Esophagus squamous epithelium (tissue), 5 donors: ENCODE measurements around the gene CCDC85C. TPM values are rescaled to one million over a fixed set of nuclear protein-coding genes. Genes with fewer than 3 reads are reported as not detected.

Experiments
- DNase-seq: peaks from one replicate; lab custom pipeline; 2025; lab: John Stamatoyannopoulos, UW
- H3K27ac ChIP-seq, 4 donors: fragments of 200-600 bp; sonication (generic); one replicate each; pipeline ENCODE4 v1.5.1; 2016 to 2019; ENCODE audit warnings: mild to moderate bottlenecking in 1 of 4
- H3K27me3 ChIP-seq, 4 donors: fragments of 200-600 bp; sonication (generic); 1 replicate in 3 of 4; 2 replicates in 1 of 4; pipeline versions ENCODE4 v1.5.1 to v1.6.0; 2017 to 2021; ENCODE audit warnings: antibody characterized with exemption in 1 of 4
- H3K36me3 ChIP-seq, 3 donors: fragments of 200-600 bp; sonication (generic); one replicate each; pipeline ENCODE4 v1.5.1; 2016 to 2019
- H3K4me1 ChIP-seq, 3 donors: fragments of 200-600 bp; sonication (generic); one replicate each; pipeline ENCODE4 v1.5.1; 2017 to 2019
- H3K4me3 ChIP-seq, 4 donors: fragments of 200-600 bp; sonication (generic); 1 replicate in 3 of 4; 2 replicates in 1 of 4; pipeline ENCODE4 v1.5.1; 2016 to 2019; ENCODE audit warnings: mild to moderate bottlenecking in 2 of 4, moderate library complexity in 1 of 4
- H3K9me3 ChIP-seq, 3 donors: fragments of 200-600 bp; sonication (generic); one replicate each; pipeline ENCODE4 v1.5.1; 2016 to 2019
- CTCF ChIP-seq, 6 experiments: fragments of 450-650 bp in 4 of 6; fragments of 200-600 bp in 2 of 6; sonication (generic) in 2 of 6; IDR thresholded peaks; one replicate each; pipeline ENCODE4 v1.5.1; 2016 to 2019; ENCODE audit warnings: antibody characterized with exemption in 6 of 6, mild to moderate bottlenecking in 4 of 6, moderate library complexity in 4 of 6
- POLR2A ChIP-seq, 4 donors: fragments of 450-650 bp; IDR thresholded peaks; one replicate each; pipeline ENCODE4 v1.6.1; 2017; ENCODE audit warnings: antibody characterized with exemption in 4 of 4, mild to moderate bottlenecking in 4 of 4, moderate library complexity in 3 of 4
- WGBS, 2 donors: methylation state at CpG; one replicate each; pipeline ENCODE4 v1.1.5; 2018; 5-methylcytosine and 5-hydroxymethylcytosine counted together
- intact Hi-C: fragments of 100-400 bp; cut with DNase I; formaldehyde crosslinking; loops from one replicate; pipeline ENCODE4 v1.15.0; 2022
- total RNA-seq, 4 donors: library from RNA; depleted of rRNA; stranded (reverse); fragments of >200 nt; gene quantifications; one replicate each; pipeline ENCODE4 v1.1.0, GENCODE V29; 2016
- donor health status: DM: yes; HTN: yes; CAD: no.

Gene CCDC85C
- total RNA-seq, 4 donors from 2014 or later: 23.4 to 52.0 (median 27.1) TPM

GRCh38 chr14:99484106-99484505 lies 119.9 kb downstream of the CCDC85C start:
- 28 to 51% methylated on average over 2 of the region's 2 CpGs for WGBS, 2 donors
- H3K4me1 ChIP-seq: peaks cover 14 to 58% (median 26%) of the 10 kb centered on the region in 3 donors

GRCh38 chr14:99481745-99482099 lies 122.3 kb downstream of the CCDC85C start:
- Histone ChIP-seq H3K36me3 (no peaks in the 10 kb centered on the region), H3K27me3 (no peaks in the 10 kb centered on the region), H3K27ac (peak overlapping the region; percentile 98 to 99 (median 99)), H3K9me3 (no peaks in the 10 kb centered on the region), H3K4me3 (peak overlapping the region; percentile 92 to 99 (median 98)), H3K4me1 (peaks cover 22 to 61% (median 36%) of the 10 kb centered on the region in 3 donors)
- 0 to 2% methylated on average over 8 to 13 of the region's 17 CpGs for WGBS, 2 donors
- intact Hi-C loops: no loop called here
- DNase-seq: no peak
- TF ChIP-seq CTCF (IDR thresholded peaks at IDR 0.05) (peak in 1 of 6 experiments; percentile 31), POLR2A (IDR thresholded peaks at IDR 0.05) (no peak)

More at GRCh38 chr14:99484106-99484505, 119.9 kb downstream of the CCDC85C start:
- DNase-seq: no peak
- Histone ChIP-seq H3K4me3 (no peak overlapping the region), H3K36me3 (no peaks in the 10 kb centered on the region), H3K9me3 (no peaks in the 10 kb centered on the region), H3K27ac (no peak overlapping the region), H3K27me3 (no peaks in the 10 kb centered on the region)
- intact Hi-C loops: no loop called here
- no peak for TF ChIP-seq CTCF (IDR thresholded peaks at IDR 0.05)
- TF ChIP-seq POLR2A (IDR thresholded peaks at IDR 0.05): no peak

- intact Hi-C loops: no loop called here
- peak within 1 kb of the TSS; percentile 98 to 99 (median 99) for H3K27ac ChIP-seq
- WGBS, 2 donors: 0% methylated on average over 8 of the region's 82 CpGs
- H3K36me3 ChIP-seq: no peaks in the 10 kb centered on the region
- peaks cover 22 to 57% (median 36%) of the 10 kb centered on the region in 3 donors for H3K4me1 ChIP-seq
- TF ChIP-seq POLR2A (IDR thresholded peaks at IDR 0.05) (peak in 3 of 4 donors; percentile 91 to 96 (median 96)), CTCF (IDR thresholded peaks at IDR 0.05) (peak in 1 of 6 experiments; percentile 17)
- peak within 1 kb of the TSS; percentile 95 to 99 (median 98) for H3K4me3 ChIP-seq
- no peaks in the 10 kb centered on the region for H3K9me3 ChIP-seq
- DNase-seq: peak; percentile 99
- H3K27me3 ChIP-seq: no peaks in the 10 kb centered on the region
Measured at GRCh38 chr14:99480917-99481744, 122.9 kb downstream of the CCDC85C start, which contains the start of gene CCNK. Gene CCNK (plus strand): TSS chr14:99481409. CDS start chr14:99492678, 11,269 bp downstream.

GRCh38 chr14:99479906-99480869 lies 123.8 kb downstream of the CCDC85C start, which contains the start of gene SETD3:
Gene SETD3 (minus strand): TSS chr14:99480859. CDS start chr14:99465805, 15,054 bp downstream.
- H3K9me3 ChIP-seq: no peaks in the 10 kb centered on the region
- TF ChIP-seq POLR2A (IDR thresholded peaks at IDR 0.05) (peak in 2 of 4 donors; percentile 57 to 60), CTCF (IDR thresholded peaks at IDR 0.05) (peak in 2 of 6 experiments; percentile 1 to 14)
- peak within 1 kb of the TSS; percentile 95 to 99 (median 98) for H3K4me3 ChIP-seq
- no peaks in the 10 kb centered on the region for H3K27me3 ChIP-seq
- no peaks in the 10 kb centered on the region for H3K36me3 ChIP-seq
- 0% methylated on average over 7 to 12 of the region's 122 CpGs for WGBS, 2 donors
- H3K4me1 ChIP-seq: peaks cover 22 to 57% (median 36%) of the 10 kb centered on the region in 3 donors
- DNase-seq: peak; percentile 49
- intact Hi-C loops: no loop called here
- peak within 1 kb of the TSS; percentile 98 to 99 (median 99) for H3K27ac ChIP-seq
